Measurements from ENCODE around the gene CACNB4. TPM values are rescaled to one million over a fixed set of nuclear protein-coding genes. Genes with fewer than 3 reads are reported as not detected.

The CACNB4 gene
- total RNA-seq, 4 donors from 2014 or later, result 2.3 to 5.8 (median 2.8) TPM

DNA sequence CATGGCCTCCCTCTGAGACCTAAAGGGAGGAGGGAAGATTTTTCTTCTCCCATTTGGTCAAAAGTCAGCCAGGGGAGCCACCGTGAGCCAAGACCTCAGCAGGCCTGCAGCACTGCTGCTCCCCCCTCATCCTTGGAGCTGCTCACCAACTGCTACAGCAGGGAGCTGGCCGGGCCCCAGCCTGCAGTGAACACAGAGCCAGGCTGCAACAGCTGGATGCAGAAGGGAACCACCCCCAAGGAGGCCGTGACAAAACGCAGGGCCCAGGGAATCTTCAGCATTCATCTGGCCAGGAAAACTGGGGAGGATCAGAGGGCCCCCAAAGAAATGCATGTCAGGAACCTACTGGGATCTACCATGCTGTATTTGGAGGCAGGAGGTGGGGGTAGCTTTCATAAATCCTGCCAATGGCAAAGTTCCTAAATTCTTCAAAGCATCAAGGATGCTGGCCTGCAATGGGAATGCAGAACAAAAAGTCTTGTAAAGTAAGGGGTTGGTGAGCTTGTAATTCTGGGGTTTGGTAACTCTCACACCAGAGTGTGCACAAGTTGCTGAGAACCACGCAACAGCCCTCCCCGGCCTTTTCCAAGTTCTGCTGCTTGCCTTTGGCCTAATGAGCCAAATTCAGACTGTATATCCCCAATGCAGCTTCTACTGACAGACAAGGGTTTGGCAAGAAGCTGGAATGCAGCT, 61.0 kb downstream of the CACNB4 start:
- TF ChIP-seq, protein P1, sequence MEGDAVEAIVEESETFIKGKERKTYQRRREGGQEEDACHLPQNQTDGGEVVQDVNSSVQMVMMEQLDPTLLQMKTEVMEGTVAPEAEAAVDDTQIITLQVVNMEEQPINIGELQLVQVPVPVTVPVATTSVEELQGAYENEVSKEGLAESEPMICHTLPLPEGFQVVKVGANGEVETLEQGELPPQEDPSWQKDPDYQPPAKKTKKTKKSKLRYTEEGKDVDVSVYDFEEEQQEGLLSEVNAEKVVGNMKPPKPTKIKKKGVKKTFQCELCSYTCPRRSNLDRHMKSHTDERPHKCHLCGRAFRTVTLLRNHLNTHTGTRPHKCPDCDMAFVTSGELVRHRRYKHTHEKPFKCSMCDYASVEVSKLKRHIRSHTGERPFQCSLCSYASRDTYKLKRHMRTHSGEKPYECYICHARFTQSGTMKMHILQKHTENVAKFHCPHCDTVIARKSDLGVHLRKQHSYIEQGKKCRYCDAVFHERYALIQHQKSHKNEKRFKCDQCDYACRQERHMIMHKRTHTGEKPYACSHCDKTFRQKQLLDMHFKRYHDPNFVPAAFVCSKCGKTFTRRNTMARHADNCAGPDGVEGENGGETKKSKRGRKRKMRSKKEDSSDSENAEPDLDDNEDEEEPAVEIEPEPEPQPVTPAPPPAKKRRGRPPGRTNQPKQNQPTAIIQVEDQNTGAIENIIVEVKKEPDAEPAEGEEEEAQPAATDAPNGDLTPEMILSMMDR (IDR thresholded peaks at IDR 0.05; ENCODE audit: low read depth), result no peak

DNA sequence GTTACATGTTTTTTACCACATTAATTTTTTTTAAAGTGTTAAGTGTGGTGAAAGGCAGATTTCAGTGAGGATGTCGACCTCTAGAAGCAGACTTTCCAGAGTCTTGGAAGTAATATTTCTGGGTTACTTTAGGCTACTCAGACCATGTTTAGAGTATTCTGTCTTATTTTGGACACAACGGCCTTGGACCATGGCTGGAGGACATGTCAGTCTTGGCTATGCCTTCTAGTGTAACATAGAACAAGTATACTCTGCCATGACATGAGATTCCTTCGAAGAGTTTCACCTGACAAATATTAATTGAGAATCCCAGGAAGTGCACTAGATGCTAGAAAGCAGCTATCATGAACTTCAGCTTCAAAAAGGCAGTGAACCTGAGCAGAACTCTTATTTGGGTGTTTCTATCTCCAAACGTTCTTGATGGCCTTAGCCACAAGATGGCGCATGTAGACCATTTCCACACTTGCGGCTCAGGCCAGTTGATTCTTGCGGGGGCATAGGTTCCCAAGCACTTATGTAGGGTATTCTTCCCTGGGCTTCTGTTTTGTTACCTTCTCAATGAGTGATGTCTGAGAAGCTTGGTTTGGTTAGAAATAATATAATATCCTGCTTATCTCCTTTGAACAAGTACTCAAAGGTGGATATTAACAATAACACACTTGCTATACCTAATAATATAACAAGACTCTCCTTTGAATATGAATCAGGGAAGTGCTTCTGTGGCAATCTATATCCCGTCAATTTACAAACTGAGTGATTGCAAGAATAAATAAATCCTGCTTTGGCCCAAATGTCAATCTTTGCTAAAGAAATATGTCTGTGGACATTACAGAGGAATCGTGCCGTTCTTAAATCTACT, 62.0 kb downstream of the CACNB4 start:
- TF ChIP-seq, protein P1 (IDR thresholded peaks at IDR 0.05; ENCODE audit: low read depth), result no peak

DNA sequence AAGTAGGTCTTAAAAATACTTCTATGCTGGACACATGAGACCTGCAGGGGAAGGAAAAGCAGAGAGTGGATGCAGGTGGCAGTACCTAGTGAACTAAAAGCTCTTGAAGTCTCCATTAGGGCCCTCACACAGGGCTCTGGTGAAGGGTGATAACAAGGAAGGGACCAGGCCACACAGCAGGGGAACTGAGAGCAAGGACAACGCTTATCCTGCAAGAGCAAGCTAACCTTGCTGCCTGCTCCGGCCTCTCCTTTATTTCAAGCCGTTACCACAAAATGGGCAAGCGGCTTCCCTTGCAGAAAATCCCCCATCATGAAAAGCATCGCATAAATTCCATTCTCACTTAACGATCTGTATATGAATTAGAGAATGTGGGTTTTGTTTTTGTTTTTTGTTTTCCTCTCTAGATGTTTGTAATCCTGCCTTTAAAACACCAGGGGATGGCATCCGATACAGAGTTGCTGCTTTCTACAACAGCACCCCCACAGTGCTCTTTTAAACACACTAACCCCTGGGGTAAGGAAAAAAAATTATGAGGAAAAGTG, 64.5 kb downstream of the CACNB4 start:
- TF ChIP-seq, protein P1 (IDR thresholded peaks at IDR 0.05; ENCODE audit: low read depth), result no peak

DNA sequence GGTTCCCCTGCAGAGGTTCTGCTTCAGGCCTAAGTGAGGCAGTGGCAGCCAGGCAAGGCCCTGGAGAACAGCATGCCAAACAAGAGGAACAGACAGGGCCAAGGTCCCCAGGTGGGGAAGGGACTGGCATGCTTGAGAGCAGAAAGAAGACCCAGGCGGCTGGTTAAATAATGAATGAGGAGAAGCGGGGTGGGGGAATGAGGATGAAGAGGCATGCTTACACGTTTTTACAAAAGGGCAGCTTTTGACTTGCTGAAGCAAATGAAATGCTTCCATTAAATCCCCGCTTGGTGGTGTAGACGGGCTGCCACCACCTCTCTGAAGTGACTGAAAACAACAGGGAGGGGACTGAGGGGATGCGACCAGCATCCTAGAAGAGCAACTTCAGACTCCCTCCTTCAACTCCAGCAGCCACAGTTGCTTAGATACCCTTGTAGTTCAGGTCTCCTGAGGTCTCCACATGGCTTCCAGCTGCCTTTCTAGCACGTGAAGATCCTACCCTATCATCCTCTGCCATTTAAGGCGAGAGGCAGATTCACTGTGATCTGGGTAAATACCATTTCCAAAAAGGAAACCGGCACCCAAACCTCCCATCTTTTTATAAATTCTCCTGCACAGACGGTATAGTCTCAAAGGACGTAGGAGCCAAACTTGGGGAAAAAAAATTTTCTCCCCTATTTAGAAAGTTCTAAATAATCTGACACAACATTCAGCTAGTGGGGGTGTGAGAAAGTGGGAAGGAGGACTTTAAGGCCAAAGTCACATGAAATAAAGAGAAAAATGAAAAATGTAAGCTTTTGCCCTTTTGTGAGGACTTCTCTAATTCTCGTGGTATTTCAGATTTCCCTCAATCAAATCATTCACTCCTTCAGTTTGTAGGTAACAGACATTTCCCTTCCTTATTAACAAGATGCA, 65.6 kb downstream of the CACNB4 start:
- TF ChIP-seq, protein P1 (IDR thresholded peaks at IDR 0.05; ENCODE audit: low read depth), result no peak

DNA sequence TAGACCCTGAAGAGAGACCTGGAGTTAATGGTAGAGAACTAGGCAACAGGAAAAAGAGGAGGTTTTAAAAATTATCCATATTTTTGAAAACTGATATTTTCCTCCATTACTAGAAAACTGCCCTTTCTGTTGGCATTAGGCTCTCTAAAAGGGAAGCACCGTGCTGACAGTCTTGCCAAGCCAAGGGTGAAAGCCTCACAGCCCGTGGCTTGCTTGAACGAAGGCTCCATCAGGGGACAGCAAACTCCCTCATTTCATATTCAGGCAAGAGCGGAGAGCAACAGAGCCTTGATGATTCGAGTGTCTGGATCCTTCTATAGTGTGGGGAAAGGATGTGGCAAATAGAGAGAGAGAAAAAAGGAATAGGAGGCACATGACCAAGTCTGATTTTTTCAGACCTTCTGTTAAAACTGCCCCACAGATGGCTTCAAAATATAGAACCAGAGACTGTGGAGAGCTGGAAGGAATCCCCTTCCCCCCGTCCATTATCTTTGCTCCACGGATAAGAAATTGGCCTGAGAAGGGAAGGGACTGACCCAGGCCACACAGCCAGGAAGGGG, 67.0 kb downstream of the CACNB4 start:
- TF ChIP-seq, protein P1 (IDR thresholded peaks at IDR 0.05; ENCODE audit: low read depth), result no peak

DNA sequence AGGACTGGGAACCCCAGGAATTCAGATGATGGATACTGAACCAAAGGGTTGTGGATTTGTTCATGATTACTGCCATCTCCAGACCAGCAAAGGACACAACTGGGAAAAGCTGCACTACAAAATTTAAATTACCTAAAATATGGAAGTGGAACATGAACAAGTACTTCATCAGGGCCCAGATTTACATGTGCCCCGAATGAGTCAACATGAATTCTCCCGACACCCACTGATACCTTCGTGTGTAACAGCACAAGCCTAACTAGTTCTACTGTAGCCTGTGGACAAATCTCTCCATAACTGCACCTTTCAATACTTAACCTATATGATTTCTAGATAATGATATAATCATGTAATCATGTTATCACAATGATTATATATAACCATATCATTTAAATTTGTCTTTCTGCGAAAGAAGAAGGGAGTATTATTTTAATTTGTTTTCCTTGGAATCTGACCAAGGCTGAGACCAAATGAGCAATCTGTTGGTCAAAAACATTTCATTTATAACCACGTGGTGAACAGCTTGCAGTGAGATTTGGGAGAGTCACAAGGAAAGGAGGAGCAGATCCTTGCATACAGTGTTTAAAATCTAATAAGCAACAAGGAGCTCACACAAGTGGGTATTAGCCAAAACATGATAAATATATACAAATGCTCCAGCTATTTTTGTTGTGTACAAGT, 70.5 kb downstream of the CACNB4 start:
- TF ChIP-seq, protein P1 (IDR thresholded peaks at IDR 0.05; ENCODE audit: low read depth), result no peak

All from subcutaneous adipose tissue (tissue), 4 donors.